RPMI8226 (cell line): ENCODE data around the gene RALY.

Source experiments
- DNase-seq: peaks from one replicate; pipeline ENCODE4 v3.0.0-alpha.2; 2015

RALY gene

GRCh38 chr20:33993576-33994221 lies at the start of gene RALY:
Gene RALY (plus strand): TSS chr20:33993911. CDS start chr20:34072075, 78,164 bp downstream.
- DNase-seq = peak; percentile 96

GRCh38 chr20:33944914-33945313 lies 48.8 kb upstream of the RALY start:
- no peak for DNase-seq

GRCh38 chr20:33945391-33946081 lies 48.2 kb upstream of the RALY start:
- DNase-seq = no peak

GRCh38 chr20:33947709-33948295 lies 45.9 kb upstream of the RALY start:
- peak; percentile 73 for DNase-seq

- peak; percentile 20 for DNase-seq
Measured at GRCh38 chr20:33948480-33948879, 45.2 kb upstream of the RALY start.

- DNase-seq = no peak
Measured at GRCh38 chr20:33951171-33951570, 42.5 kb upstream of the RALY start.

- DNase-seq = no peak
Measured at GRCh38 chr20:33954504-33954903, 39.2 kb upstream of the RALY start.

GRCh38 chr20:33963751-33964150 lies 30.0 kb upstream of the RALY start:
- peak; percentile 67 for DNase-seq

- no peak for DNase-seq
Measured at GRCh38 chr20:33964441-33964840, 29.3 kb upstream of the RALY start.

- no peak for DNase-seq
Measured at GRCh38 chr20:33967126-33967525, 26.6 kb upstream of the RALY start.

- DNase-seq = no peak
Measured at GRCh38 chr20:33969563-33969962, 24.1 kb upstream of the RALY start.

- no peak for DNase-seq
Measured at GRCh38 chr20:33970229-33970628, 23.5 kb upstream of the RALY start.

- no peak for DNase-seq
Measured at GRCh38 chr20:33971147-33971975, 22.4 kb upstream of the RALY start.

GRCh38 chr20:33976959-33977358 lies 16.8 kb upstream of the RALY start:
- no peak for DNase-seq

- no peak for DNase-seq
Measured at GRCh38 chr20:33977535-33977934, 16.2 kb upstream of the RALY start.

- no peak for DNase-seq
Measured at GRCh38 chr20:33979094-33979493, 14.6 kb upstream of the RALY start.

- DNase-seq = no peak
Measured at GRCh38 chr20:33981347-33981746, 12.4 kb upstream of the RALY start.

GRCh38 chr20:33981964-33982363 lies 11.7 kb upstream of the RALY start:
- DNase-seq = no peak

- DNase-seq = no peak
Measured at GRCh38 chr20:33983371-33983770, 10.3 kb upstream of the RALY start.

- no peak for DNase-seq
Measured at GRCh38 chr20:33984182-33984719, 9.5 kb upstream of the RALY start.

- no peak for DNase-seq
Measured at GRCh38 chr20:33985280-33985679, 8.4 kb upstream of the RALY start.

- no peak for DNase-seq
Measured at GRCh38 chr20:33985830-33986229, 7.9 kb upstream of the RALY start.

- DNase-seq = no peak
Measured at GRCh38 chr20:33986560-33987216, 7.0 kb upstream of the RALY start.
